K562 (cell line): Measurements from ENCODE around the gene NAXE. TPM values are rescaled to one million over a fixed set of nuclear protein-coding genes. Genes with fewer than 3 reads are reported as not detected.

Experiments
- ATAC-seq: fragments of 200-7000 bp; cut with Tn5 transposase; 3 replicates; pipeline ENCODE4 v1.9.1; 2020; ENCODE audit warnings: moderate library complexity
- BruUV-seq: library from RNA; stranded (reverse); fragments of 400-500 nt; replicated peaks from 2 replicates; lab custom pipeline; 2021; lab: Mats Ljungman, UMichigan
- CTCF ChIA-PET: fragments of 300-600 bp; formaldehyde crosslinking; extraction: SDS; loops from one replicate; lab custom pipeline; 2021; ENCODE audit warnings: low intra/inter-chr PET ratio; lab: Yijun Ruan, JAX
- POLR2A ChIA-PET: fragments of 300-600, 350-650 bp; sonication (Branson Sonifier 250); formaldehyde crosslinking; extraction: SDS; loops from one replicate; lab custom pipeline; 2021; ENCODE audit warnings: antibody characterized with exemption, inconsistent platforms; lab: Yijun Ruan, JAX
- DNase-seq, 4 experiments: peaks; one replicate each; pipeline versions ENCODE4 v3.0.0 to v3.0.0-alpha.2; 2011 to 2018; ENCODE audit warnings: low spot score in 3 of 4, mixed read lengths in 3 of 4; ENCODE audit errors: extremely low read depth in 1 of 4
- FAIRE-seq: peaks from 2 replicates; lab custom pipeline; 2011; peaks lifted over from hg19 to GRCh38; lab: Jason Lieb, UNC
- H2AFZ ChIP-seq: 2 replicates; pipeline ENCODE4 v1.6.0; 2011; ENCODE audit warnings: low read depth, low read length, control low read depth, inconsistent platforms
- H3K27ac ChIP-seq: fragments of 200-600 bp; 3 replicates; pipeline ENCODE4 v1.8.0; 2011; ENCODE audit warnings: low read depth, mild to moderate bottlenecking, control low read depth, inconsistent platforms, low read length, moderate library complexity, mixed read lengths; ENCODE audit errors: extremely low read depth
- H3K27me3 ChIP-seq, 2 experiments: fragments of 300-600 bp in 1 of 2; 2 replicates in 1 of 2; 3 replicates in 1 of 2; pipeline versions ENCODE4 v1.6.0 to v1.8.0; 2011; ENCODE audit warnings: inconsistent platforms in 2 of 2, low read length in 2 of 2, mild to moderate bottlenecking in 1 of 2, mixed read lengths in 1 of 2, moderate library complexity in 1 of 2; ENCODE audit not compliant: control insufficient read depth in 2 of 2, insufficient read depth in 2 of 2
- H3K36me3 ChIP-seq: fragments of 300-600 bp; 3 replicates; pipeline ENCODE4 v1.8.0; 2011; ENCODE audit warnings: mild to moderate bottlenecking, low read length, inconsistent platforms; ENCODE audit not compliant: control insufficient read depth, insufficient read depth
- H3K4me1 ChIP-seq, 2 experiments: fragments of 200-600 bp in 1 of 2; replicated peaks in 1 of 2; 2 replicates in 1 of 2; 3 replicates in 1 of 2; pipeline versions ENCODE4 v1.5.1 to v1.8.0; 2011; ENCODE audit warnings: inconsistent platforms in 2 of 2, low read length in 2 of 2, mild to moderate bottlenecking in 1 of 2, mixed read lengths in 1 of 2, moderate library complexity in 1 of 2; ENCODE audit not compliant: control insufficient read depth in 2 of 2, insufficient read depth in 2 of 2
- H3K4me2 ChIP-seq: 2 replicates; pipeline ENCODE4 v1.6.1; 2011; ENCODE audit warnings: low read length, control low read depth, inconsistent platforms, mixed read lengths; ENCODE audit not compliant: insufficient read depth
- H3K4me3 ChIP-seq: fragments of 200-600 bp; sonication (generic), shearing (Covaris generic); 2 replicates; pipeline ENCODE4 v1.5.1; 2016; ENCODE audit warnings: control low read depth, inconsistent platforms
- H3K79me2 ChIP-seq: fragments of 200-600 bp; 3 replicates; pipeline ENCODE4 v1.8.0; 2011; ENCODE audit warnings: low read length, inconsistent platforms; ENCODE audit not compliant: control insufficient read depth, insufficient read depth
- H3K9ac ChIP-seq, 2 experiments: 2 replicates each; pipeline versions ENCODE4 v1.6.0 to v1.6.1; 2011; ENCODE audit warnings: low read depth in 2 of 2, low read length in 2 of 2, control low read depth in 1 of 2, inconsistent platforms in 1 of 2, mild to moderate bottlenecking in 1 of 2, mixed read lengths in 1 of 2; ENCODE audit not compliant: insufficient read depth in 1 of 2
- H3K9me1 ChIP-seq: one replicate; pipeline ENCODE4 v1.6.0; 2011; ENCODE audit warnings: inconsistent platforms, mild to moderate bottlenecking, low read length, moderate library complexity; ENCODE audit not compliant: control insufficient read depth, insufficient read depth
- H3K9me3 ChIP-seq: replicated peaks from 2 replicates; pipeline ENCODE4 v1.5.1; 2011; ENCODE audit warnings: low read depth, low read length, inconsistent platforms; ENCODE audit not compliant: control insufficient read depth, insufficient read depth
- H4K20me1 ChIP-seq: replicated peaks from 2 replicates; pipeline ENCODE4 v1.6.1; 2011; ENCODE audit warnings: low read length, inconsistent platforms, mixed read lengths; ENCODE audit not compliant: control insufficient read depth, insufficient read depth
- AFF4 ChIP-seq: sonication (generic); formaldehyde crosslinking; IDR thresholded peaks from 2 replicates; pipeline ENCODE4 v1.8.0; 2023; ENCODE audit warnings: mild to moderate bottlenecking, missing genetic modification reagents
- CBFA2T2 ChIP-seq: fragments of 450-650 bp; conservative IDR thresholded peaks from 2 replicates; pipeline ENCODE4 v1.6.1; 2017; ENCODE audit warnings: mild to moderate bottlenecking
- CCNT2 ChIP-seq: IDR thresholded peaks from 2 replicates; pipeline ENCODE4 v1.6.1; 2011; ENCODE audit warnings: borderline replicate concordance, low read depth, mild to moderate bottlenecking, moderate library complexity, mixed read lengths, low read length; ENCODE audit not compliant: insufficient read length; ENCODE audit errors: extremely low read depth
- ERF ChIP-seq: fragments of 450-650 bp; formaldehyde crosslinking; IDR thresholded peaks from 2 replicates; pipeline ENCODE4 v1.4.0; 2020; ENCODE audit warnings: mild to moderate bottlenecking, mixed read lengths
- FIP1L1 ChIP-seq: fragments of 200-400 bp; formaldehyde crosslinking; IDR thresholded peaks from 2 replicates; pipeline ENCODE4 v1.6.1; 2018; ENCODE audit warnings: mild to moderate bottlenecking, low read depth, low read length; ENCODE audit not compliant: poor library complexity, severe bottlenecking
- LCOR ChIP-seq: sonication (generic); formaldehyde crosslinking; IDR thresholded peaks from 2 replicates; pipeline ENCODE4 v1.8.0; 2022; ENCODE audit warnings: mild to moderate bottlenecking, missing genetic modification reagents
- MYNN ChIP-seq, 2 experiments: sonication (generic); formaldehyde crosslinking in 1 of 2; IDR thresholded peaks; 2 replicates each; pipeline versions ENCODE4 v1.5.0 to v1.6.1; 2016 to 2020; ENCODE audit warnings: antibody characterized with exemption in 1 of 2, missing genetic modification reagents in 1 of 2
- NR1H2 ChIP-seq: sonication (generic); formaldehyde crosslinking; IDR thresholded peaks from 2 replicates; pipeline ENCODE4 v1.4.0; 2020; ENCODE audit warnings: mild to moderate bottlenecking, missing genetic modification reagents
- NR2F6 ChIP-seq: fragments of 450-650 bp; formaldehyde crosslinking; IDR thresholded peaks from 2 replicates; pipeline ENCODE4 v1.4.0; 2020; ENCODE audit warnings: mild to moderate bottlenecking
- PCBP1 ChIP-seq: fragments of 200-400 bp; formaldehyde crosslinking; IDR thresholded peaks from 2 replicates; pipeline ENCODE4 v1.6.1; 2018; ENCODE audit warnings: mild to moderate bottlenecking, low read depth, low read length; ENCODE audit not compliant: poor library complexity, severe bottlenecking
- POLR3G ChIP-seq: IDR thresholded peaks from 2 replicates; pipeline ENCODE4 v1.6.1; 2011; ENCODE audit not compliant: insufficient read length, insufficient replicate concordance; ENCODE audit errors: extremely low read depth
- RBFOX2 ChIP-seq: fragments of 200-400 bp; formaldehyde crosslinking; IDR thresholded peaks from 2 replicates; pipeline ENCODE4 v1.6.1; 2017; ENCODE audit warnings: low read depth, mild to moderate bottlenecking, low read length, moderate library complexity
- RBM25 ChIP-seq: fragments of 200-400 bp; formaldehyde crosslinking; IDR thresholded peaks from 2 replicates; pipeline ENCODE4 v1.6.1; 2018; ENCODE audit warnings: low read length, low read depth, moderate library complexity; ENCODE audit not compliant: severe bottlenecking
- ZBTB34 ChIP-seq: fragments of 250-450 bp; sonication (Bioruptor Pico); IDR thresholded peaks from 2 replicates; pipeline ENCODE4 v1.8.0; 2021; ENCODE audit warnings: mild to moderate bottlenecking, moderate library complexity
- ZC3H4 ChIP-seq: sonication (generic); formaldehyde crosslinking; IDR thresholded peaks from 2 replicates; pipeline ENCODE4 v1.9.0; 2021; ENCODE audit warnings: missing genetic modification reagents, borderline replicate concordance
- ZFP36 ChIP-seq: fragments of 150-350 bp; IDR thresholded peaks from 2 replicates; pipeline ENCODE4 v1.6.1; 2018; ENCODE audit warnings: low read length, low read depth; ENCODE audit not compliant: partially characterized antibody
- ZNF133 ChIP-seq: fragments of 250-450 bp; sonication (Bioruptor Pico); IDR thresholded peaks from 2 replicates; pipeline ENCODE4 v1.4.0; 2020; ENCODE audit warnings: mild to moderate bottlenecking
- WGBS: fragments of 100-300 bp; shearing (Covaris generic); methylation state at CpG from one replicate; pipeline ENCODE4 v1.1.6; 2016; ENCODE audit warnings: low coverage, mixed read lengths; ENCODE audit not compliant: insufficient coverage; ENCODE audit errors: missing lambda C conversion rate; 5-methylcytosine and 5-hydroxymethylcytosine counted together
- in situ Hi-C: fragments of 300-500 bp; cut with MboI; formaldehyde crosslinking; loops from 4 replicates; pipeline ENCODE4 v1.15.0; 2018; ENCODE audit warnings: inconsistent platforms, mixed read lengths
- intact Hi-C: fragments of 100-400 bp; cut with micrococcal nuclease; formaldehyde crosslinking; loops from 2 replicates; pipeline ENCODE4 v1.14.2; 2022
- polyA plus RNA-seq, 8 experiments: library from polyadenylated mRNA; depleted of rRNA in 4 of 8; stranded (reverse) in 5 of 8; unstranded in 3 of 8; fragments of >200 nt; fragmentation: Nextera tagmentation in 2 of 8; fragmentation: Illumina TruSeq in 1 of 8; extraction: Ambion mirVana in 2 of 8; extraction: Trizol in 1 of 8; gene quantifications; 2 replicates each; pipeline versions ENCODE4 v1.2.1 to v1.2.3, GENCODE V29; 2011 to 2014; ENCODE audit warnings: inconsistent platforms in 1 of 8, missing spikeins in 1 of 8
- total RNA-seq, 7 experiments: library from RNA; depleted of rRNA in 6 of 7; stranded (reverse); fragments of >200 nt in 6 of 7; fragmentation: Illumina TruSeq in 2 of 7; extraction: Trizol in 2 of 7; gene quantifications; 2 replicates each; pipeline versions ENCODE4 v1.2.1 to v1.2.3, GENCODE V29; 2011 to 2021; ENCODE audit warnings: low replicate concordance in 1 of 7

The NAXE gene
- total and polyA plus RNA-seq, 9 of the 15 experiments (the other 6 are each of a cell fraction or from before 2014, with no cell fraction given): 27.3 to 137 (median 90.0) TPM

GRCh38 chr1:156642265-156643048 is 50.9 kb downstream of the NAXE start:
- H3K27me3 ChIP-seq: no peaks in the 10 kb centered on the region
- peaks cover 50% of the 10 kb centered on the region for H4K20me1 ChIP-seq
- WGBS: 86% methylated on average over 29 of the region's 40 CpGs
- H2AFZ ChIP-seq: no peak overlapping the region
- FAIRE-seq (no peak), ATAC-seq (no peak), DNase-seq (no peak)
- no peaks in the 10 kb centered on the region for H3K9me1 ChIP-seq
- no peak overlapping the region for H3K9ac ChIP-seq
- ChIA-PET POLR2A (interaction anchor here (0.6 to 3.4 kb wide), 6 partner anchors 9 to 42 kb away, joined by 3 to 21 read pairs (median 3); no protein-coding TSS in a partner anchor), CTCF (no interaction called here)
- in situ Hi-C loops: no loop called here
- peaks cover 43% of the 10 kb centered on the region for H3K36me3 ChIP-seq
- no peaks in the 10 kb centered on the region for H3K79me2 ChIP-seq
- H3K4me3 ChIP-seq: no peak overlapping the region
- no peak overlapping the region for H3K4me2 ChIP-seq
- H3K9me3 ChIP-seq: no peaks in the 10 kb centered on the region
- no peak overlapping the region for H3K27ac ChIP-seq
- intact Hi-C loops: no loop called here
- H3K4me1 ChIP-seq: peaks cover 0 to 24% of the 10 kb centered on the region in 2 experiments; a peak in 2 of 5 replicates
- TSS peak; percentile 24 for BruUV-seq
- no peak for TF ChIP-seq ZBTB34 (CRISPR knock-in tag)
- TF ChIP-seq ERF (CRISPR knock-in tag): no peak
- TF ChIP-seq NR2F6 (CRISPR knock-in tag): no peak
- peak; percentile 61 for TF ChIP-seq ZFP36
- peak; percentile 26 for TF ChIP-seq CCNT2
- no peak for TF ChIP-seq CBFA2T2
- no peak for TF ChIP-seq POLR3G
- 0 out of 2 replicates have a peak, but pooled peaks have one; percentile 5 for TF ChIP-seq MYNN (IDR thresholded peaks at IDR 0.05)
- TF ChIP-seq MYNN (CRISPR knock-in tag; IDR thresholded peaks at IDR 0.05): no peak
- TF ChIP-seq ZNF133: no peak
- TF ChIP-seq FIP1L1: peak; percentile 55
- TF ChIP-seq RBFOX2: peak; percentile 62
- TF ChIP-seq LCOR (CRISPR knock-in tag): no peak
- TF ChIP-seq RBM25: peak; percentile 29
- TF ChIP-seq PCBP1: no peak
- no peak for TF ChIP-seq AFF4
- TF ChIP-seq NR1H2 (CRISPR knock-in tag): no peak
- TF ChIP-seq ZC3H4: no peak
